HepG2 (cell line): ENCODE data around the gene SCYGR5. TPM values are rescaled to one million over a fixed set of nuclear protein-coding genes. Genes with fewer than 3 reads are reported as not detected.

Experiments
- BCL6 ChIP-seq: IDR thresholded peaks from 2 replicates; pipeline ENCODE4 v1.6.1; 2016; ENCODE audit warnings: missing genetic modification reagents, missing compliant biosample characterization
- CBX5 ChIP-seq: sonication (generic); formaldehyde crosslinking; IDR thresholded peaks from 2 replicates; pipeline ENCODE4 v1.4.0; 2020; ENCODE audit warnings: missing genetic modification reagents, borderline replicate concordance
- DMAP1 ChIP-seq: IDR thresholded peaks from 2 replicates; pipeline ENCODE4 v1.6.1; 2016
- DR1 ChIP-seq: sonication (generic); formaldehyde crosslinking; IDR thresholded peaks from 2 replicates; pipeline ENCODE4 v1.8.0; 2021; ENCODE audit warnings: mild to moderate bottlenecking, missing genetic modification reagents, inconsistent platforms
- HBP1 ChIP-seq: IDR thresholded peaks from 2 replicates; pipeline ENCODE4 v1.6.1; 2016; ENCODE audit warnings: low read depth, control low read depth
- HCFC1 ChIP-seq: fragments of 150-350 bp; IDR thresholded peaks from 2 replicates; pipeline ENCODE4 v1.6.1; 2014; ENCODE audit warnings: low read depth, low read length
- HNF4A ChIP-seq: sonication (generic); formaldehyde crosslinking; IDR thresholded peaks from 2 replicates; pipeline ENCODE4 v1.4.0; 2020; ENCODE audit warnings: missing genetic modification reagents
- IKZF1 ChIP-seq: fragments of 450-650 bp; IDR thresholded peaks from 2 replicates; pipeline ENCODE4 v1.7.1; 2016
- ISX ChIP-seq: sonication (generic); formaldehyde crosslinking; conservative IDR thresholded peaks from 2 replicates; pipeline ENCODE4 v1.5.0; 2020; ENCODE audit warnings: missing genetic modification reagents
- KMT2A ChIP-seq: sonication (generic); formaldehyde crosslinking; IDR thresholded peaks from 2 replicates; pipeline ENCODE4 v1.4.0; 2020; ENCODE audit warnings: missing genetic modification reagents
- NFIB ChIP-seq: sonication (generic); formaldehyde crosslinking; IDR thresholded peaks from 2 replicates; pipeline ENCODE4 v1.9.0; 2021; ENCODE audit warnings: missing genetic modification reagents, mild to moderate bottlenecking, borderline replicate concordance
- NFRKB ChIP-seq: fragments of 450-650 bp; IDR thresholded peaks from 2 replicates; pipeline ENCODE4 v1.6.1; 2017
- NR2F2 ChIP-seq: IDR thresholded peaks from 2 replicates; pipeline ENCODE4 v1.6.1; 2012; ENCODE audit warnings: low read depth, inconsistent platforms, borderline replicate concordance
- PITX1 ChIP-seq: sonication (generic); formaldehyde crosslinking; IDR thresholded peaks from 2 replicates; pipeline ENCODE4 v1.5.1; 2020; ENCODE audit warnings: mild to moderate bottlenecking, missing genetic modification reagents
- REXO4 ChIP-seq: sonication (generic); formaldehyde crosslinking; IDR thresholded peaks from 2 replicates; pipeline ENCODE4 v1.8.0; 2022; ENCODE audit warnings: missing genetic modification reagents, mild to moderate bottlenecking, borderline replicate concordance
- SKI ChIP-seq: fragments of 450-650 bp; IDR thresholded peaks from one replicate; pipeline ENCODE4 v1.6.1; 2018; ENCODE audit warnings: mild to moderate bottlenecking; ENCODE audit not compliant: partially characterized antibody
- SOX13 ChIP-seq, 3 experiments: fragments of 450-650 bp in 1 of 3; sonication (generic) in 1 of 3; formaldehyde crosslinking in 1 of 3; IDR thresholded peaks in 2 of 3; conservative IDR thresholded peaks in 1 of 3; 2 replicates each; pipeline versions ENCODE4 v1.5.0 to v1.6.1; 2016 to 2020; ENCODE audit warnings: antibody characterized with exemption in 1 of 3, mild to moderate bottlenecking in 1 of 3, missing compliant biosample characterization in 1 of 3, missing genetic modification reagents in 1 of 3, moderate library complexity in 1 of 3
- THRA ChIP-seq: sonication (generic); formaldehyde crosslinking; IDR thresholded peaks from 2 replicates; pipeline ENCODE4 v1.4.0; 2020; ENCODE audit warnings: missing genetic modification reagents, borderline replicate concordance
- ZEB1 ChIP-seq: IDR thresholded peaks from 2 replicates; pipeline ENCODE4 v1.6.1; 2012; ENCODE audit warnings: mild to moderate bottlenecking, low read depth, inconsistent platforms; ENCODE audit not compliant: insufficient replicate concordance
- ZNF143 ChIP-seq: sonication (generic); formaldehyde crosslinking; IDR thresholded peaks from 2 replicates; pipeline ENCODE4 v1.4.0; 2020; ENCODE audit warnings: missing genetic modification reagents
- ZNF337 ChIP-seq: sonication (generic); formaldehyde crosslinking; IDR thresholded peaks from 2 replicates; pipeline ENCODE4 v1.5.1; 2020; ENCODE audit warnings: missing genetic modification reagents, low read depth, mild to moderate bottlenecking, borderline replicate concordance
- ZNF354B ChIP-seq: sonication (generic); formaldehyde crosslinking; IDR thresholded peaks from 2 replicates; pipeline ENCODE4 v1.8.0; 2022; ENCODE audit warnings: mild to moderate bottlenecking, missing genetic modification reagents
- ZNF562 ChIP-seq: sonication (generic); formaldehyde crosslinking; IDR thresholded peaks from 2 replicates; pipeline ENCODE4 v1.8.0; 2022; ENCODE audit warnings: missing genetic modification reagents, borderline replicate concordance
- polyA plus RNA-seq, 8 experiments: library from polyadenylated mRNA; depleted of rRNA in 3 of 8; stranded (reverse) in 7 of 8; unstranded in 1 of 8; fragments of >200 nt; fragmentation: Illumina TruSeq in 4 of 8; extraction: Trizol in 4 of 8; gene quantifications; 2 replicates each; pipeline versions ENCODE4 v1.2.1 to v1.2.3, GENCODE V29; 2011 to 2016; ENCODE audit warnings: low read depth in 4 of 8, missing spikeins in 1 of 8, mixed read lengths in 1 of 8; ENCODE audit not compliant: insufficient read depth in 1 of 8
- total RNA-seq, 5 experiments: library from RNA; depleted of rRNA; stranded (reverse); fragments of >200 nt; fragmentation: Illumina TruSeq; extraction: Trizol; gene quantifications; 2 replicates each; pipeline ENCODE4 v1.2.3, GENCODE V29; 2016; ENCODE audit warnings: low read depth in 1 of 5
- TF ChIP-seq, protein P1 (sequence below): sonication (generic); formaldehyde crosslinking; IDR thresholded peaks from 2 replicates; pipeline ENCODE4 v1.5.1; 2020; ENCODE audit warnings: missing genetic modification reagents, mild to moderate bottlenecking, borderline replicate concordance
- TF ChIP-seq, protein P2 (sequence below): sonication (generic); formaldehyde crosslinking; IDR thresholded peaks from 2 replicates; pipeline ENCODE4 v1.4.0; 2020; ENCODE audit warnings: low read depth, mild to moderate bottlenecking, missing genetic modification reagents
- TF ChIP-seq, protein P3 (sequence below): sonication (generic); formaldehyde crosslinking; IDR thresholded peaks from 2 replicates; pipeline ENCODE4 v1.8.1; 2023; ENCODE audit warnings: missing genetic modification reagents, inconsistent platforms, borderline replicate concordance

The SCYGR5 gene
- total and polyA plus RNA-seq, 2 of the 13 experiments (the other 11 are each of a cell fraction or from before 2014, with no cell fraction given), result not detected

DNA sequence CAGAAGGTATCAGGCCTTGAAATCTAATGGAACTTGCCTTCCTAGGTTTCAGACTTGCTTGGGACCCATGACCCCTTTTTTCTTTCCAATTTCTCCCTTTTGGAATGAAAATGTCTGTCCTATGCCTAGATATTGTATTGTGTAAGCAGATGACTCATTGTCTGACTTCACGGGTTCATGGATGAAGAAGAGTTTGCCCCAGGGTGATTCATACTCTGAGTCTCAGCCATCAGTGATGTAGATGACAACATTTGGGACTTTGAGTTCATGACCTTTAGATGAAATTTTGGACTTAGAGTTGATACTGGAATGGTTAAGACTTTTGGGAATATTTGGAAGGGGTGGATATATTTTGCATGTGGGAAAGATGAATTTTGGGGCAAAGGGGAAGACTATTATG, 11.2 kb upstream of the SCYGR5 start (continued):
- no peak for TF ChIP-seq ZNF354B
- TF ChIP-seq IKZF1, result no peak
- TF ChIP-seq, protein P1, sequence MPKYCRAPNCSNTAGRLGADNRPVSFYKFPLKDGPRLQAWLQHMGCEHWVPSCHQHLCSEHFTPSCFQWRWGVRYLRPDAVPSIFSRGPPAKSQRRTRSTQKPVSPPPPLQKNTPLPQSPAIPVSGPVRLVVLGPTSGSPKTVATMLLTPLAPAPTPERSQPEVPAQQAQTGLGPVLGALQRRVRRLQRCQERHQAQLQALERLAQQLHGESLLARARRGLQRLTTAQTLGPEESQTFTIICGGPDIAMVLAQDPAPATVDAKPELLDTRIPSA, result no peak
- TF ChIP-seq HCFC1, result no peak
- TF ChIP-seq BCL6 (CRISPR knock-in tag), result 0 out of 2 replicates have a peak, but pooled peaks have one; percentile 27
- TF ChIP-seq ZNF337 (CRISPR knock-in tag), result no peak
- TF ChIP-seq SKI, result peak; percentile 37
- TF ChIP-seq ISX (CRISPR knock-in tag), result no peak
- TF ChIP-seq CBX5 (CRISPR knock-in tag), result no peak
- no peak for TF ChIP-seq ZNF143
- 0 out of 2 replicates have a peak, but pooled peaks have one; percentile 35 for TF ChIP-seq NR2F2
- no peak for TF ChIP-seq DMAP1 (CRISPR knock-in tag)
- TF ChIP-seq, protein P2, sequence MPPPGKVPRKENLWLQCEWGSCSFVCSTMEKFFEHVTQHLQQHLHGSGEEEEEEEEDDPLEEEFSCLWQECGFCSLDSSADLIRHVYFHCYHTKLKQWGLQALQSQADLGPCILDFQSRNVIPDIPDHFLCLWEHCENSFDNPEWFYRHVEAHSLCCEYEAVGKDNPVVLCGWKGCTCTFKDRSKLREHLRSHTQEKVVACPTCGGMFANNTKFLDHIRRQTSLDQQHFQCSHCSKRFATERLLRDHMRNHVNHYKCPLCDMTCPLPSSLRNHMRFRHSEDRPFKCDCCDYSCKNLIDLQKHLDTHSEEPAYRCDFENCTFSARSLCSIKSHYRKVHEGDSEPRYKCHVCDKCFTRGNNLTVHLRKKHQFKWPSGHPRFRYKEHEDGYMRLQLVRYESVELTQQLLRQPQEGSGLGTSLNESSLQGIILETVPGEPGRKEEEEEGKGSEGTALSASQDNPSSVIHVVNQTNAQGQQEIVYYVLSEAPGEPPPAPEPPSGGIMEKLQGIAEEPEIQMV (CRISPR knock-in tag), result no peak
- no peak for TF ChIP-seq THRA
- peak; percentile 8; the same call in 1 of the 2 replicates for TF ChIP-seq SOX13 (IDR thresholded peaks at IDR 0.05)
- no peak for TF ChIP-seq SOX13 (CRISPR knock-in tag; conservative IDR thresholded peaks at IDR 0.05 in 1 of 2, IDR thresholded peaks at IDR 0.05 in 1 of 2)
- no peak for TF ChIP-seq ZEB1
- TF ChIP-seq, protein P3, sequence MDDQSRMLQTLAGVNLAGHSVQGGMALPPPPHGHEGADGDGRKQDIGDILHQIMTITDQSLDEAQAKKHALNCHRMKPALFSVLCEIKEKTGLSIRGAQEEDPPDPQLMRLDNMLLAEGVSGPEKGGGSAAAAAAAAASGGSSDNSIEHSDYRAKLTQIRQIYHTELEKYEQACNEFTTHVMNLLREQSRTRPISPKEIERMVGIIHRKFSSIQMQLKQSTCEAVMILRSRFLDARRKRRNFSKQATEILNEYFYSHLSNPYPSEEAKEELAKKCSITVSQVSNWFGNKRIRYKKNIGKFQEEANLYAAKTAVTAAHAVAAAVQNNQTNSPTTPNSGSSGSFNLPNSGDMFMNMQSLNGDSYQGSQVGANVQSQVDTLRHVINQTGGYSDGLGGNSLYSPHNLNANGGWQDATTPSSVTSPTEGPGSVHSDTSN, result no peak
- no peak for TF ChIP-seq DR1 (CRISPR knock-in tag)
- TF ChIP-seq NFIB (CRISPR knock-in tag), result no peak
- TF ChIP-seq KMT2A (CRISPR knock-in tag), result no peak
- TF ChIP-seq REXO4, result no peak
- TF ChIP-seq ZNF562, result no peak
- no peak for TF ChIP-seq PITX1
- no peak for TF ChIP-seq HBP1
- no peak for TF ChIP-seq HNF4A
- no peak for TF ChIP-seq NFRKB
